HEK293 (cell line): Measurements from ENCODE around the gene ATG2A.

Experiments used
- CTCF ChIP-seq: fragments of 450-650 bp; formaldehyde crosslinking; IDR thresholded peaks from 2 replicates; pipeline ENCODE4 v1.5.1; 2016; ENCODE audit warnings: missing biosample characterization, missing genetic modification characterization
- TCF7L2 ChIP-seq: IDR thresholded peaks from 2 replicates; pipeline ENCODE4 v1.6.1; 2011; ENCODE audit warnings: low read depth, mild to moderate bottlenecking, inconsistent platforms, low read length, moderate library complexity, borderline replicate concordance
- ZNF335 ChIP-seq: fragments of 450-650 bp; formaldehyde crosslinking; conservative IDR thresholded peaks from 2 replicates; pipeline ENCODE4 v1.5.1; 2016; ENCODE audit warnings: missing biosample characterization, missing genetic modification characterization

- TF ChIP-seq ZNF335 (tag by site-specific recombination) (no peak), CTCF (no peak), TCF7L2 (no peak)
Observed at GRCh38 chr11:64913171-64913727, 3.8 kb downstream of the ATG2A start.
